Eye (tissue), 1 donor: ENCODE results near the gene PYROXD2.
A peak's percentile ranks its signal among the peaks of the same experiment; 100 is the strongest.
"Not testable (repeated sequence)": the region's sequence is repeated elsewhere in the genome, so short reads cannot be mapped to it uniquely, and the experiment has no call there.

Experiments used
- DNase-seq: peaks from one replicate; pipeline ENCODE4 v3.0.0-alpha.2; 2015

PYROXD2 gene

GRCh38 chr10:98365406-98366061 is 49.4 kb downstream of the PYROXD2 start:
- DNase-seq = no peak

GRCh38 chr10:98364432-98365102 is 50.4 kb downstream of the PYROXD2 start:
- no peak for DNase-seq

GRCh38 chr10:98363220-98363619 is 51.8 kb downstream of the PYROXD2 start:
- DNase-seq = no peak

DNA sequence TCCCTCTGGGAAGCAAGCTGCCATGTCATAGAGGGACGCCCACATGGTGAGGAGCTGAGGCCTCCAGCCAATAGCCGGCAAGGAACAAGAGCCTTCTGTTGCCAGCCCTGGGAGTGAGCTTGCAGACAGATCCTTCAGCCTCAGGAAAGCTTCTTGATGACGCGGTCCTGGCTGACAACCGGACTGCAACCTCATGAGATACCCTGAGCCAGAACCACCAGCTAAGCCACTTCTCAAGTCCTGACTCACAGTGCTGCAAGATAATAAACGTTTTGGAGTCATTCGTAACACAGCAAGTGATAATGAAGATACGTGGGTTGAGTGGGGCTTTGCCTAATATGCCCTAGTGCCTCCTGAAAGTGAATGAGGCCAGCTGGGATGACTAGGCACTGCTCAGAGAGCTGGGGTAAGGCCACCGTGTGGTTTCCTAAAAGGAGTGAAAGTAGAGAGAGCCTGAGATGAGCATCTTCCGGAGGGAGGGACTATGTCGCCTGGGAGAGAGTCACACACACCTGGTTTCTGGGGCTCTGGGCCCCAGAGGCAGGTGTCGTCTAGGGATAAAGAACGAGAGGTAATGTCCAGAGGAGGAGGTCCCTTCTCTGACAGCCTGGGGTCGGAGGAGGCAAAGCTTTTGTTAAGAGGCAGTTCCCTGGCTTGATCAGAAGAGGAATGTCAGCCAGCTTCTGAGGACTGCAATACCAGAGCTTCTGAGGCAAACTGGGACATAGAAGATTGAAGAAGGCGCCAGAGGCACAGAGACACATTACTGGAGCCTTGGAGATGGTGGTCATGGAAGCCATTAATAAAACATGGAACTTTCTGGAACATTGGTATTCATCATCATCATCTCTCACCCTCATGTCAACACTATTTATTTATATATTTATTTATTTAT is 53.6 kb downstream of the PYROXD2 start:
- peak; percentile 82 for DNase-seq

DNA sequence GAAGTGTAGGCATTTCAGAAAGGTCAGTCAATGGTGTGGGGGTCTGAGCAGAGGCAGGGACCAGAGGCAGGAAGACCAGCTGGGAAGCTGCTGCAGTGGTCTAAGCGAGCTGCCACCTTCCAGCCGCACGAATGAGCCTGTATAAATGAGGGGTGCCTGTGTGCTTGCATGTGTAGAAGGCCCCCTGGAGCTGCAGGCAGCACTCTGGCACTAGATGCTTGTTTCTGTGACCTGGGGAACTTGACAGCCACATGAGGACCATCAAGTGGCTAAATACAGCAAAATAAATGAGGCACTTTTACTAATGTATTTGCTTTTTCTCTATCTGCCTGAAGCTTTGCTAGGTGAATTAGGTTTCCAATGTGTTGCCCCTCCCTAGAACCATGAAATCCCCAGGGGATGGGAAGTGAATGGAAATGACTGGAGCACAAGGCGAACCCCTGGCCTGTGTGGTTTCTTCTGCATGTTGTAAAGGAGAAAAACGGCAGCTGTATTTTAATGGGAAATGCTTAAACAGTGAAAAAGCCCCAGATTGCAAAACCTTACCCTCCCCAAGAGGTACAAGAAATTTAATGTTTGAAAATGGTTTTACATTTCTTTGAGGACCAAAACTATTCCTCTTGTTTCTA is 57.7 kb downstream of the PYROXD2 start:
- no peak for DNase-seq

GRCh38 chr10:98354491-98354890 is 60.5 kb downstream of the PYROXD2 start:
- no peak for DNase-seq

DNA sequence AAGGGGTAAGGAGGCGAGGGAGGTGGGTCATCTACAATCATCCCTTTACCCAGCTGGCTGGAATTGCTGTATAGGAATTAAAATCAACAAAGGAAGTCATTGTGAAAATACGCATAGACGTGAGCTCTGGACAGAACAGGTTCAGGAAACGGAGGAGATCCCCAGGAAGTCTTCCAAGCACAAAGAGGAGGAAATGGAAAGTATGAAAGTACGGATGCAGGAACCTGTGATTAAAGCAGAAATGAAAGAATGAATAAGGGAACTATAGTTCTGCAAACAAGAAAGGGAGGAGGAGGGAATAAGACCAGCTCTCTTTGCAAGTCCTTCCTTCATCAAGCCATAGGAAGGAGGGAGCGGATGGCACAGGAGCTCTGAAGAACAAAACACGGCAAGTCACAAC is 61.8 kb downstream of the PYROXD2 start:
- DNase-seq = no peak

GRCh38 chr10:98351831-98352402 is 63.1 kb downstream of the PYROXD2 start:
- DNase-seq = no peak

DNA sequence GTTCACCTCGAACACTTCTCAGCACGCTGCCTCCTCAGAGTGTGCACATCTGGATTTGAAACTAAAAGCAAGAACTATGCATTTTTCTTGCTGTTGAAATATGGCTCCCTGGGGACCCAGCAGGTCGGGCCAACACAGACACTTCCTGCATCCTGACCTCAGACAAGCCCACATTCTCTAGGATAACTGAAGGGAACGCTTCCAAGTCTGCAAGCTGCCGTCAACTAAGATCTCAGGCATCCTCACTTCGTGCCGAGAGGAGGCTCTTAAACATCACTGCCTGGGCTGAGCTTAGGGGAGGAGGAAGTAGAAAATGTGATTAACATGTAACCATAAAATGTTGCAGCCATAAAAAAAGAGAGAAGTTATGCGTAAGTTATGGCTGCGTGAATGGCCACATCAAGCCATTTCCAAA is 65.5 kb downstream of the PYROXD2 start:
- DNase-seq = peak; percentile 63

GRCh38 chr10:98346847-98347246 is 68.1 kb downstream of the PYROXD2 start:
- DNase-seq = no peak

DNA sequence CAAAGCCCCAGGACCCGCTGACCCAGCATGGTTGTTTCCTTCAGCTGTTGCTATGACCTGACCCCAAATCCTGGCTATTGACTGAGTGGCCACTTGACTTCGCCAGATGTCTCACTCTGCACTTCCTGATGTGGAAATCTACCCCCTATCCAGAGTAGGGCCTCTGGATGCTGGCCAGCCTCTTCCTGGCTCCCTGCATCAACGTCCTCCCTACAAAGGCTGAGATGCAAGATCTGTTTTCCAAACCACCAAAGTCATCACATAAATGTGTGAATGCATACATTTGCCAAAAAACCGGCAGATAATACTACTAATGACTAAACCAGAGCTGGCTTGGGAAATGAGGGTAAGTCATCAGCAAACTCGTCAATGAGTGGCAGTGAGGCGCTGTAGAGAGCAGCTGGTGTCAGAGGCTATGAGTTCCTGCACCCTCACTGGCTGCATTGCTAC is 70.4 kb downstream of the PYROXD2 start:
- DNase-seq = no peak

- DNase-seq = not testable (repeated sequence)
Measured at GRCh38 chr10:98341701-98342100, 73.3 kb downstream of the PYROXD2 start.

GRCh38 chr10:98340940-98341310 is 74.1 kb downstream of the PYROXD2 start:
- DNase-seq = no peak

GRCh38 chr10:98340261-98340939 is 74.6 kb downstream of the PYROXD2 start:
- DNase-seq = no peak

- DNase-seq = no peak
Measured at GRCh38 chr10:98339799-98340198, 75.2 kb downstream of the PYROXD2 start.

DNA sequence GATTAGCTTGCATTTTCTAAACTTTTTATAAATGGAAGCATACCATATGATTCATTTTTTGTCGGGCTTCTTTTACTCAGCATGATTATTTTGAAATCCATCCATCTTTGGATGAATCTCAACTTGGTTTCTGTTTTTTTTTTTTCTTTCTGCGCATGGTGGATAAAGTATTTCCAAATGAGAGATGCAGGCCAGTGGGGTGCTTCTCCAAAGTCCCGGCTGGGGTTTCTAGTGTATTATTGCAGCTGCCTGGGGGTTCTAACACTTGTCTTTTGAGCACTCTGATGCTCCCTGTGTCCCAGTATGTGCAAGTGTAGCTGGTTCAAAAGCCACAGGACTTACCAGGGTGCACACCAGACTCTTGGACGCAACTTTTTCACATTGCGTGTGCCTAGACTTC is 76.1 kb downstream of the PYROXD2 start:
- no peak for DNase-seq

DNA sequence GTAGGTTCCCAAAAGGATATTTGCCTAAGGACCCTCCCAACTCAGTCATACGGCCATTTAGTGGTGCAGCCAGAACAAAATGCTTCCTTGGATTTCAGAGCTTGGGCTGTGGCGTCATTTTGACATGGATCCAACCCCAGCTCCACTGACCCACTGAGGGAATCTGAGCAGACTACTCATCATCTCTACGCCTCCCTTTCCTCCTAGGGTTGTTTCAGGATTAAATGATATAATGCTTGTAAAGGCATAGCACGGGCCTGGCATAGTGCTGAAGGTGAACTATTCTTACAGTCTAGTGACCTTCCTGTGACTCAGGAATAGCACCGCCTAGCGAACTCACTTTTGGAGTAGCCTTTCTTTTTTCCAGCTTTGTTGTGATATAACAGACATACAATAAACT is 76.7 kb downstream of the PYROXD2 start:
- no peak for DNase-seq

GRCh38 chr10:98337484-98337883 is 77.5 kb downstream of the PYROXD2 start:
- no peak for DNase-seq
